NCI-H1092 (cell line): ENCODE results near the gene GPR37.
A peak's percentile ranks its signal among the peaks of the same experiment; 100 is the strongest.

Source experiments
- DNase-seq: peaks from one replicate; lab custom pipeline; 2025; lab: John Stamatoyannopoulos, UW

Gene GPR37, protein sequence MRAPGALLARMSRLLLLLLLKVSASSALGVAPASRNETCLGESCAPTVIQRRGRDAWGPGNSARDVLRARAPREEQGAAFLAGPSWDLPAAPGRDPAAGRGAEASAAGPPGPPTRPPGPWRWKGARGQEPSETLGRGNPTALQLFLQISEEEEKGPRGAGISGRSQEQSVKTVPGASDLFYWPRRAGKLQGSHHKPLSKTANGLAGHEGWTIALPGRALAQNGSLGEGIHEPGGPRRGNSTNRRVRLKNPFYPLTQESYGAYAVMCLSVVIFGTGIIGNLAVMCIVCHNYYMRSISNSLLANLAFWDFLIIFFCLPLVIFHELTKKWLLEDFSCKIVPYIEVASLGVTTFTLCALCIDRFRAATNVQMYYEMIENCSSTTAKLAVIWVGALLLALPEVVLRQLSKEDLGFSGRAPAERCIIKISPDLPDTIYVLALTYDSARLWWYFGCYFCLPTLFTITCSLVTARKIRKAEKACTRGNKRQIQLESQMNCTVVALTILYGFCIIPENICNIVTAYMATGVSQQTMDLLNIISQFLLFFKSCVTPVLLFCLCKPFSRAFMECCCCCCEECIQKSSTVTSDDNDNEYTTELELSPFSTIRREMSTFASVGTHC

DNA sequence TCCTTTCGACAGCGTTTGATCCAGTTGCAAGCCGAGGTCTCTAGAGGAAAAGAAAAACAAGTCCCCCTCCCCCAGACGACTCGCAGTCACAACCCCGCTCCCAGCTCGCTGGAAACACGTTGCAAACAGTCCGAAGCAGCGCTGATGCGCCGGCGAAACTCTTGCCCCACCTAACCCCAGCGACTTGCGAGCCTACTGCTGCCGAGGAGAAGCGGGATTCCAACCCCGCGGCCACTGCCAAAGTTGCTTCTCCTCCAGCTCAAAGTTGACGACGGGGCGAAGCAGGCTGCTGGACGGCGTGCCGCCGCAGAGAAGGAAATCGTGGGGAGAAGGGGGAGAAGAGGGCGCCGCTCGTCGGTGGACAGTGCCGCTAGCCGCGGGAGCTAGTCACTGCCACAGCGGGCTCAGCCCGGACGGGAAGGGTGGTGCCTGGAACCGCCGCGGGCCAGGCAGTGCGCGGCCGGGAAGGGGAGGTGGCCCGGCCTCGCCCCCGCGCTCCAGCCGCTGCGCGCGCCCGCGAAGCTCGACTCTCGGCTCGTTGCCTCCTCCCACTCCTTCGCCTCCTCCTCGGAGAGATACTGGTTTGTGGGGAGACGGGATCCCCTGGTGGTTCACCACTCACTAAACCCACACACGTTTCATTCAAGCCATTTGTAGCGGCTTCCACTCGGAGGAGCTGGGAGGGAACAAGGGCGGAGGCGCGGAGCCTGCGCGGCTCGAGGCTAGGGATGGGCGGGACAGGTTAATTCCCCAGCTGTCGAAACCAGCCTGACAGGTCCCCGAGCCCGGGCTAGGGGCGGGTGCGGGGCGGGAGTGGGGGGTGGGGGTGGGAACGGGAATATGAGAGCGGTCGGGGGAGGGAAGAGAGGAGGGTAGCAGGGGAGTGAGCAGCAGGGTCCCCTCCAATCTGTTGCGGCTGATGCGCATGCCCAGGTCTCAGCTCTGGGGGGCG lies at the start of gene GPR37:
Gene GPR37 (minus strand): TSS at position 392 of the 952 bp plus-strand sequence. CDS start 816 bp downstream, outside the sequence.
- no peak for DNase-seq

DNA sequence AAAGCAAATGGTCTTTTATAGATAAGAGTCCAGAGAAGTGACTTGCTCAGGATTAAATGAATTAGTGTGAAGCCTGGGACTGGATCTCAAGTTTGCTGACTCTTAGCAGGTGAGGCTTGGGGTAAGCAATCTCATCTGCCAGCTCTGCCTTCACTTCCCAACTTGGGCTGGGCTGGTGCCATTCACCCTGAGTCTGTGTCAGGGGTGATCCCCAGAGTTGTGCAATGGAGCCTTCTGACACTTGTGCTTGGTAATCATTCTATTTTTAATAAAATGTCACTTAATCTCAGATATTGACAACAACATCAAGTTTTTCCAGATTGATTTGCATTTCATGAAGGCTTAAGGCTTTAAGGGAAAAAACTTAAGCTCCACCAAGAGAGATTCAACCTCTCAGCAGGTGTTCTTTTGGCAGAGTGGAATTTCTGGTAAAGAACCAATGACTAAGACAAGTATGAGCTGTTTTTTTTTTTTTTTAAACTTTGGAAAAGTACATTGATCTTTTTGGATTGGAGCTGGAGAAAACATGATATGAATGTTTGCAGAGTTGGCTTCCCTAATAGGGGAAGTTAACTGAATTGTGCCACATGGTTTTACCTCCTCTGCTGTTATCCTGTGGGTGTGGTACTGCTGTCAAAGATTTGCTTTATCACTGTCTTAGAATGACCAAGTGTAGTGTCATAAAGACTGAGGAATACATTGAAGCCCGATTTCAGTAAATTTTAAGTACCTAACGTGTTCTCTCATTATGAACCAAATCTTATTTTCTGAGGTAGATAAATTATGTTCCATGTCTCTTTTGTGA lies 48.6 kb upstream of the GPR37 start:
- no peak for DNase-seq

DNA sequence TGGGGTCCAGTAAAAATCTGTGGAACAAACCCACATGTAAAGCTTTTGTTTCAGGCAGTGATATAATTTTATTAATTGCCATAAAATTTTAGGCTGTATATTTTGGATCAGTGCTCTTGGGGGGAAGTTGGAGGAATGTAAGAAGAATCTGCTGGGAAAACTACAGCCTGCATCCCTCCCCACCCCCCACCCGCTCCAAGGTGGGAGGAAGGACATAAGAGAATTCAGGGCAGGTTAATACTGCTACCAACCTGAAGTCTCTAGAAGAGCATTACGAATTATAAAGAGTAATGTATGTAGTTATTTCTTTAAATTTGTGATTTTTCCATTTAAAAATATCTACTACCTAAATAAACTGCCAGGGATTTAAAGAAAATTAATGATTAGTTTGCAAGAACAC lies 47.2 kb upstream of the GPR37 start:
- DNase-seq: no peak

DNA sequence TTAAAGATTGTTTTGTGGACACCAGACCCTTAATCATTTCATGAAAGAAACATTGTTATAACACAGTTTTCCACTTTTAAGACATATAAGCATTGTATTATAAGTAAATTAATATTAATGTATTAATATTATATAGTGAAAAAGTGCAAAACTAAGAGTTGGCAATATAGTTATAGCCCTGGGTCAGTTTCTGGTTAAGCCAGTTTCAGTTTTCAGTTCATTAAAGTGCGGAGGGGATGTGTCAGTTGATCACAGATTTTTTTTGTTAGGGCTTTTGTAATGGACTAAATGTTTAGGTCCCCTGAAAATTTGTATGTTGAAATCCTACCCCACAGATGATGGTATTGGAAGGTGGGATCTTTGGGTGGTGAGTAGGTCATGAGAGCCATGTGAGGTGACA lies 45.7 kb upstream of the GPR37 start:
- DNase-seq: no peak

DNA sequence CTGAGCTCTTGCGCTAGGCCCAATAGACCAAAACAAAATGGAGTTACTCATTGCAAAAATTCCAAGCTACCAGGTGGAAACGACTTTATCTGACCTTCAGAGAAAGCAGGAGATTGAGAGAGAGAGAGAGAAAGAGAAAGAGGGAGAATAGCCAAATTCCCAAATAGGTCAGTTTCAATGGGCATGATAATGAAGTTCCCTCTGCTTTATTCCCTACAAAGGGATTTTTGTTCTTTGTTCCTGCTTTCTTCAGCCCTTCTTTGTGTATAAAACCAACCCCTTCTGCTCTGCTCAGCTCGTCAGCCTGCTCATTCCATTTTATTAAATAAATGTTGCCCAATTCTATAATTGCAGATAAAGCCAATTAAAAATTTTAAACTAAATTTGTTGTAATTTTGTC lies 45.0 kb upstream of the GPR37 start:
- no peak for DNase-seq

DNA sequence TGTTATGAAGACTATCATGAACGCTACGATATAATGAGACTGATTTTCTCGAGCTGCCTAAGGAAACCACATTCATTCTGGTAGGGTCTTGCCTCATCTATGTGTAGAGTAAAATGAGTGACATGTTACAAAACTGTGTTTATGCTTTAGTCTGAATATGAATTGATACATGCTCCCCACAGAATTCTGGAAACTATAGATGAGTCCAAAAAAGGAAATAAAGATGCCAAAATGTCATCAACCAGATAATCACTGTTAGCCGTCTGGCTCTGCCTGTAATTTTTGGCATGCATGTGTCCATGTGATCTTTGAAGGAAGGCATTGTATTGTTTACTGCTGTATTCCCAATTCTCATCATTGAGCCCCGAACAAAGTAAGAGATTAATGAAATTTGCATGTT lies 42.6 kb upstream of the GPR37 start:
- no peak for DNase-seq

DNA sequence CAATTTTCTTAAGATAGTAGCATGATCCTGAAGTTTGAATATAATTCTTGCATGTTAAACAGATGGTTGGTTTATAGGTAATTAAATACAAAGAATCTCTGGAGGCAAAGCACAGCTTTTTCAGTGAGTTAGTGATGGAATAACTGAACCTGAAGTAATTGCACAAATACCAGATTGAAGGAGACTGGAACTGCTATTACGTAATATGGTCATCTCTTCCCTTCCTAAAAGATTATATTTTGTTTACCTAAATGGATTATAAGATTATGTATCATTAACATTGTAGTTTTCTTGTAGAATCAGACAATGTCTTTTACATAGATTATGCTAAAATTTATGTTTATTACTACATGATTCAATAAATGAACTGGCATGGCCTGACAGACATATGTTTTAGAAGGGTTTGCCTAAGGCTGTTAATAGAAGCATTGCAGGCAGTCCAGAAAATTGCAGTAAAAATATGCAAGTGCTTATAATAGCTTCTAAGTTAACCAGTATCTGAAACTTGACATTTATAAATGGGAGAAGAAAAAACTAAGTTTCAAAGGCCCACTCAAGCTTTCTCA lies 35.8 kb upstream of the GPR37 start:
- DNase-seq: no peak

DNA sequence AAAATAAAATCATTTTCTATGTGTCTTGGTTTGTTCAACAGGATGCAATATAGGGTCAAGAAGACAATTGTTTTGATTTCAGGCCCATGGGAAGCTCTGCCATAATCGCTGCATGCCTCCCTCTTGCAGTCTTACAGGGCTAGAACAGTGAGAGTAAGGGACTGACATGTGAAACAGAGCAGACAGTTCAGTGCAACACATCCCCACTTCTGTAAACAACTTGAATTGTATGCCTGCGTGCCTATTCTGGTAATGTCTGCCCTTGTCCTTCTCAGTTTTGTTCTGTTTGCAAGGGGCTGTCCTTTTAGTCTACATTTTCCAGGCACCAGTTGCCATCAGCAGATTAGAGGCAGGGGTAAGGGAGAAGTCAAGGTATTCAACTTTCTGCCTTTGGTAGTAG lies 34.8 kb upstream of the GPR37 start:
- DNase-seq: no peak

DNA sequence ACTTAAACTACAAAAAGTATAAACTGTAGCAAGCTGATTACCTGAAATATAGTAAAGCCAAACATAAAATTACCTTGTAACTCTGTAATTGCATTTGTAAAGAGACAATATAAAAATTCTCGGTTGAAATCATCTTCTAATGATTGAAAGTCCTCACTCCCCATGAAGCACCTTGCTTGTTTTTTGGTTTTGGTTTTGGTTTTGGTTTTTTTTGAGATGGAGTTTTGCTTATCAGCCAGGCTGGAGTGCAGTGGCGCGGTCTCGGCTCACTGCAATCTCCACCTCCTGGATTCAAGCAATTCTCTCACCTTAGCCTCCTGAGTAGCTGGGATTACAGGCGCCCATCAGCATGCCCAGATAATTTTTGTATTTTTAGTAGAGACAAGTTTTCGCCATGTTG lies 33.9 kb upstream of the GPR37 start:
- no peak for DNase-seq

DNA sequence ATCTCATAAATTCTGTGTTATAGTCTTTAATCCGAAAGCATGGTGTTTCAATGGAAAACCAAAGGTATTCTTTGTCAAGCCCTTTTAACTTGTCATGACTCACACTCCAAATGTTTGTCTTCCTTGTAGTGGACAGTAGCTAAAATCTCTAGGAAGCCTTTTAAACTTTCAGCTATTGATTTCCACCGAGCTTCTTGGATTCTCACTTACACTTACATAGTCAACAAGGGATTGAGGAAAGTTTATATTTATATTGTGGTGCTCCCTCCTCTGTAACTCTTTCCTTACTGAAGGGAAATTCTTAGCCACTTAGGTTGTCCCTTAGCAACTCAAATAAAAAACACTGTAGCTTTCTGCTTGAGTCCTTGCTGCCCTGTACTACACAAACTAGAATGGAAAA lies 31.2 kb upstream of the GPR37 start:
- no peak for DNase-seq

DNA sequence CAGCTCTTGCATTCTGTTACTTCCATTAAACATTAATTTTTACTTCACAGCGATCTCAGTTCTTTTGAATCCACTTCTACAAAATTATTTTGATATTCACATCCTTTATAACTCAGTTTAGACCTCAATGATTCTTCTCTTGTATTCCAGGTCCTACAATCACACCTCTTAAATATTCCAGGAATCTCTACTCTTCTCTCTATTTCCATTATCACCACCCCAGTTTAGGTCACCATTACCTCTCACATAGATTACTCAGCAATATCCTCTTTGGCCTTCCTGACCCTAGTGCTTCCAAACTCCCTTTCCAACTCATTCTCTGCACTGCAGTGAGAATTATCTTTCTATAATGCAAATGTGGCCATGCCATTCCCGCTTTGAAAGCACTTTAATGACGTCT lies 27.1 kb upstream of the GPR37 start:
- no peak for DNase-seq

DNA sequence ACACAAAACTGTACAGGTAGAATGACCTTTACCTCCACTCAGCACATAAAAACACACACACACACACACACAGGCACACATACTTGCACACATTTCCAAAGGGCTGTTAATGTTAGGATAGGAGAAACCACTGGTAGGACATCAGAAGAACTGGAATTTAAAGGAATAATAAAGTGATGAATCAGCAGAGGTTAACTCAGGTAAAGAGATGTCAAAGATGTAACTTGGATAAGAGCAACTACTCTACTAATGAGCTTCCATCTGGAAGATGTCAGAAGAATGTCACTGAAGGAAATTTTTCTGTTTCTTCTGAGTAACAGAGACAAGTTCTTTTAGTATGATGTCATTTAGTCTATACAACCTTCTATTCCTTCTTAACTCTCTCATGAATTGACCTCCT lies 26.4 kb upstream of the GPR37 start:
- no peak for DNase-seq

DNA sequence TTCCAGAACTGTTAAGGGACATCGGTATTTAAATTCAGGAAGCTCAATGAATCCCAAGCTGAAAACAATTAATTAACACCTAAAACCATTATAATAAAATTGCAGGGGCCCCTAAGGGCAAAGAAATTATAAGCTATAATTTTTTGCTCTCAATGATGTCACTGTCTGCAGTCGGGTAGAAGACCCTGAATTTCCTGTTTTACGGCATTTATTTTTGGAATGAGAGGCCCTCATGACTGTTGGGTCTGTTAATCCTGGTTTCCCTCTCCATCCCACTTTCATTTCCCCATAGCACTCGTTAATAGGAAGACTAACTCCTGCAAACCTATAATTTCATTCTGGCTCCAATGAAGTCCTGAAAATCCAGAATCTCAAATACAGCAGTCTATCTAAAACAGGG lies 25.8 kb upstream of the GPR37 start:
- no peak for DNase-seq

DNA sequence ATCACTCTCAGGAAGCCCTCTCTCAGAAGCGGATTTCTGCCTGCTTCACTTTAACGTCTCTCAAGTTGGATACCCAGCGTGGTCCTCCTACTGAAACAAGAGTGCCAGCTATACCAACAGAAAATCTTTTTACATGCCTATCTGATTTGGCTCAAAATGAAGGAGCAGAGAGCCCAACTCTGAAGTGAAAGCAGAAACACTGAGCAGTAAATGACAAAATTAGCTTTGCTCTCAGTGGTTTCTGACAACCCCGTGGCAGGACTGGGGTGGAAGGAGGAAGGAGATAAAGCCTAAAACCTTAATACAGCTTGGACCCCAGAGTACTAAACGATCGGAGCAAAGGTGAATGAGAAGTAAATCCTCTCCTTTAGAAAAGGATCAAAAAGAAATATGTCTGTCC lies 25.1 kb upstream of the GPR37 start:
- DNase-seq: no peak

DNA sequence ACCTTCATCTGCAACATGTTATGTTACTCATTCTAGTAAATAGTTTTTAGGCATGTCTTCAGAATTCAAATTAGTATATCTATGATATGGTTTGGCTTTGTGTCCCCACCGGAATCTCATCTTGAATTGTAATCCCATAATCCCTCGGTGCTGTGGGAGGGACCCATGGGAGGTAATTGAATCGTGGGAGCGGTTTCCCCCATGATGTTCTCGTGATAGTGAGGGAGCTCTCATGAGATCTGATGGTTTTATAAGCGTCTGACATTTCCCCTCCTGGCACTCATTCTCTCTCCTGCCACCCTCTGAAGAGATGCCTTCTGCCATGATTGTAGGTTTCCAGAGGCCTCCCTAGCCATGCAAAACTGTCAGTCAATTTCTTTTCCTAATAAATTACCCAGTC lies 20.4 kb upstream of the GPR37 start:
- no peak for DNase-seq

DNA sequence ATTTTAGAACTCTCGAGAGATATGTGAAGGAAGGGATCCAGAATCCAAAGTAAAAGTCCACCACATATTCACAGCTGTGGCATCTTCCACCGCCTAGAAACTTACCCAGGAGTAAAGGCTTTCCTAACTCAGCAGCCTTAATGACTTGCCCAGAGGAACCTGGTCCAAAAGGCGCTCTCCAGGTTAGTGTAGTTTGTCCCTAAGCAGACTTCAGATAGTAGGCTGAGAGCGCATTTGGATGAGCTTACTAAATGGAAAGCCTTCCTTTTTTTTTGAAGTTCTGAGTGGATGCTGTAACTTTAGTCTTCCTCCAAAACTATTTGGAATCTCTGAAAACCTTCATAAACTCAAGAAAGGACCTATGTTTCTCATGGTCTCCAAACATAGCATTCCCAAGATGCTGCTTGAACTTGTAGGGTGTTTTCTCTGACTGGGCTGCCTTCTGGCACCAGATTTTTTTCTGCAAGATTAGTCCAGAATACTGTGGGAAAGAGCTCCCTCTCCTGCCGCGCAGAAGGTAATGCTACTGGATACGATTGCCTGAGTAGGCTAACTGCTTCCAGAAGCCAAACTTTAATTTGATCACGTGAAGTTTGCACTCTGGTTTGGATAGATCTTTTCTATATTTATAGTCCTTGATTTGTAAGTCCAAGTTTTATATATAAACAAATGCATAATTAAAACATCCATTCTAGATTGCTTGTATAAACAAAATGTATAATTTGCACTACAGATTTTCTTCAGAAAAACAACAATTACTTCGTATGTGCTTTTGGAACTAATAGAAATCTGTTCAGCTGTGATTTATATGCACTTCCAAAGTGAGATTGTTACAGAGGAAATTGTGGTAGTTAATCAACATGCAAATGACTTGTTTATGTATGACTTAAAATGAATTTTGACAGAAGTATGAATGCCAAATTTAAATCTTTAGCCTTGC lies 19.6 kb upstream of the GPR37 start:
- DNase-seq: peak; percentile 36

DNA sequence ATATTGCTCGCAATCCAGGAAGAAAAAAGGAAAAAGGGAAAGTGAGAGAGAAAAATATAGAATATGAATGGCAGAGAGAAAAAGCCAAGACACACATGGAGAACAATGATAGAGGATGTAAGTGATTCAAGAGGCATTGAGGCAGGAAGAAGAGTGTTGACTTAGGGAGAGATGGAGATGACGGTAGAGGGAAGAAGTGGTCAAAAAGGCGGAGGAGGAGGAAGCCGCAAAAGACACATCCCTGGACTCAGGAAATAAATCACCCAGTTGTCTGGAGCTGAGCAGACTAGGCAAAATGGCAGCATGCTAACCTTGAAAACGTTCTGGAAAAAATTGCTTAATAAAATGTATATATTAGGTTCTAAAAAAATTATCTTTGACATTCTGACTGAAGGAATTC lies 17.7 kb upstream of the GPR37 start:
- DNase-seq: no peak

DNA sequence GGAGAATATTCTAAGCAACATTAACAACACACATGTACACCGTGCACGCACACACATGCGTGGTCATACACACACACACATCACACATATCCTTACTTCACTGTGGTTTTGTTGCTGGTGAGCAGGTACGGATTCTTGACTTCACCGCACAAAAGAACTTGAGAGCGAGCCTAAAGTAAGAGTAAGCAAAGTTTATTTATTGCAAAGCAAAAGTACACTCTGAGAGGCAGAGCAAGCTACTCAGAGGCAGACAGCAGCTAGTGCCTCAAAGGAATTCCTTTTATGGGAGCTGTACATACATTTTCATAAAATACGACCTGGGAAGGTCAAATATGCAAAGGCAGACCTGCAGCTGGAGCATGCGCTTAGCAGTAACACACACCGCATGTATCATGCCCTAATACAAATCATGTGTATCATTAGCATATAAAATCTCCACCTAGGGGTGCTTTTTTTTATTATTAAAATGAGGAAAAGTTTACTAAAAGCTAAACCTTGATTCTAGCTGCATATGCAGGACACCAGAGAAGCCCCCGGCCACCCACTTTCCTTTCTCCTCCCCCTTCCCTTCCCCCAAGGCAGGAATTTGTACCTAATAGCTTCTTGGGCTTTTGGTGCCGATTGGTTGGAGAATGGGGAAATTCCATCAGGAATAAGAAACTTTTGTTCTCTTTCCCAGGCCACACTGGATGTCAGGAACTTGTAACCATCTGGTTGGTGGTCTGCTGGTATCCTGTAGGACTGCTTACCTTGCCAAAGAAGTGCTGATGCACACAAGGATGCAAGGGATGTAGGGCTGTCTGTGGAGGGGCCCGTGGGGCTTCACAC lies 16.5 kb upstream of the GPR37 start:
- no peak for DNase-seq

DNA sequence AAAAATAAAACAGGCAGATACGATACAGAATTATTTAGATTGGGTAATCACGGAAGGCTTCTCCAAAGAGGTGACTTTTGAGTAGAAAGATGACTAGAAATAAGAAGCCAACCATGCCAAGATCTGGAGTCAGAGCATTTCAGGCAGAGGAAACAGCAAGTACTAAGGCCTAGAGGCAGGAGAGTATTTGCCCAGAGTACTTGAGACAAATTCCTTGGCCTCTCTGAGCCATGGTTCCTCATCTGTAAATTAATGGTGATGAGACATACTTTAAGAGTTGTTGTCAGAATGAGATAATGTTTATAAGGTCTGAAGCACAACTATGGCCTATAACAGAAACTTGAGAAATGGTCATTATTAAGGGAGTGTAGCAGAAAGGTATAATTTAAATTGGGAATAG lies 15.8 kb upstream of the GPR37 start:
- no peak for DNase-seq

DNA sequence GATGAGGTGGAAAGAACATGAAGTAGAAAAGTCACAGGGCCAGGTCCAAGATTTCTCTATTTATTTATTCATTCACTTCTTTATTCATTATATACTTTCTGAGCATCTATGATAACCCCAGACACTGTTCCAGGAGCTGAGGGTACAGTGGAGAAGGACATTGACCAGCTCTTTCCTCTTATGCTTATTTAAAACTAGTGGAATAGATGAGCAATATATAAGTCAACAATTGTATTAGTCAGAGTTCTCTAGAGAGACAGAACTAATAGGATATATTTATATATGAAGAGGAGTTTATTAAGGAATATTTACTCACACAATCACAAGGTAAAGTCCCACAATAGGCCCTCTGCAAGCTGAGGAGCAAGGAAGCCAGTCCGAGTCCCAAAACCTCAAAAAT lies 15.0 kb upstream of the GPR37 start:
- DNase-seq: no peak
